NB4 (cell line): ENCODE data around the gene SEC11A.

Experiments used
- POLR2A ChIP-seq: IDR thresholded peaks from 2 replicates; pipeline ENCODE4 v1.6.1; 2011; ENCODE audit warnings: mild to moderate bottlenecking; ENCODE audit not compliant: insufficient read length; ENCODE audit errors: extremely low read depth
- TF ChIP-seq, protein P1 (sequence below): IDR thresholded peaks from one replicate; pipeline ENCODE4 v1.5.1; 2012; ENCODE audit warnings: low read depth, low read length
- TF ChIP-seq, protein P2 (sequence below): IDR thresholded peaks from 2 replicates; pipeline ENCODE4 v1.6.1; 2011; ENCODE audit warnings: low read depth, low read length

DNA sequence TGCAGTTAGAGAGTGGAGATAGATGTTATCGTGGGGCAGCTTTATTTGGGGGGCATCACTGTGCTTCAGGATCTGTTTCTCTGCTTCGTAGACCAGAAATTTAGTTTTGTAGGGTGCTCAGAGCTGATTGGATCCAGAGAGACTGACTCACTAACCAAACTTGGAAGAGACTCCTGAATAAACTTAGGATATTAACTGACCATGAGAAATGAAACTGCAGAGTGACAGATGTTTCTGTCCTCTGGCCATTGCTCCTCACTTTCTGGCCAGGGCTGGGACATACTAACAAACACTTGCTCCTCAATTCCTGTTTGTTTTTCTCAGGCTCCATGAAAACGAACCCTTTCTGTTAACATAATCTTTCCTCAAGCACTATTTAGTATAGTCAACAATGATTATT is 36.8 kb upstream of the SEC11A start:
- TF ChIP-seq, protein P1, sequence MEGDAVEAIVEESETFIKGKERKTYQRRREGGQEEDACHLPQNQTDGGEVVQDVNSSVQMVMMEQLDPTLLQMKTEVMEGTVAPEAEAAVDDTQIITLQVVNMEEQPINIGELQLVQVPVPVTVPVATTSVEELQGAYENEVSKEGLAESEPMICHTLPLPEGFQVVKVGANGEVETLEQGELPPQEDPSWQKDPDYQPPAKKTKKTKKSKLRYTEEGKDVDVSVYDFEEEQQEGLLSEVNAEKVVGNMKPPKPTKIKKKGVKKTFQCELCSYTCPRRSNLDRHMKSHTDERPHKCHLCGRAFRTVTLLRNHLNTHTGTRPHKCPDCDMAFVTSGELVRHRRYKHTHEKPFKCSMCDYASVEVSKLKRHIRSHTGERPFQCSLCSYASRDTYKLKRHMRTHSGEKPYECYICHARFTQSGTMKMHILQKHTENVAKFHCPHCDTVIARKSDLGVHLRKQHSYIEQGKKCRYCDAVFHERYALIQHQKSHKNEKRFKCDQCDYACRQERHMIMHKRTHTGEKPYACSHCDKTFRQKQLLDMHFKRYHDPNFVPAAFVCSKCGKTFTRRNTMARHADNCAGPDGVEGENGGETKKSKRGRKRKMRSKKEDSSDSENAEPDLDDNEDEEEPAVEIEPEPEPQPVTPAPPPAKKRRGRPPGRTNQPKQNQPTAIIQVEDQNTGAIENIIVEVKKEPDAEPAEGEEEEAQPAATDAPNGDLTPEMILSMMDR, result no peak
- TF ChIP-seq POLR2A, result no peak
- TF ChIP-seq, protein P2, sequence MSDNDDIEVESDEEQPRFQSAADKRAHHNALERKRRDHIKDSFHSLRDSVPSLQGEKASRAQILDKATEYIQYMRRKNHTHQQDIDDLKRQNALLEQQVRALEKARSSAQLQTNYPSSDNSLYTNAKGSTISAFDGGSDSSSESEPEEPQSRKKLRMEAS, result no peak
